K562 (cell line): ENCODE data around the gene GOLGA6D. TPM values are rescaled to one million over a fixed set of nuclear protein-coding genes. Genes with fewer than 3 reads are reported as not detected.

Experiments
- ATAC-seq: fragments of 200-7000 bp; cut with Tn5 transposase; 3 replicates; pipeline ENCODE4 v1.9.1; 2020; ENCODE audit warnings: moderate library complexity
- BruUV-seq: library from RNA; stranded (reverse); fragments of 400-500 nt; replicated peaks from 2 replicates; lab custom pipeline; 2021; lab: Mats Ljungman, UMichigan
- CTCF ChIA-PET: fragments of 300-600 bp; formaldehyde crosslinking; extraction: SDS; loops from one replicate; lab custom pipeline; 2021; ENCODE audit warnings: low intra/inter-chr PET ratio; lab: Yijun Ruan, JAX
- POLR2A ChIA-PET: fragments of 300-600, 350-650 bp; sonication (Branson Sonifier 250); formaldehyde crosslinking; extraction: SDS; loops from one replicate; lab custom pipeline; 2021; ENCODE audit warnings: antibody characterized with exemption, inconsistent platforms; lab: Yijun Ruan, JAX
- DNase-seq, 4 experiments: peaks; one replicate each; pipeline versions ENCODE4 v3.0.0 to v3.0.0-alpha.2; 2011 to 2018; ENCODE audit warnings: low spot score in 3 of 4, mixed read lengths in 3 of 4; ENCODE audit errors: extremely low read depth in 1 of 4
- FAIRE-seq: peaks from 2 replicates; lab custom pipeline; 2011; peaks lifted over from hg19 to GRCh38; lab: Jason Lieb, UNC
- H2AFZ ChIP-seq: 2 replicates; pipeline ENCODE4 v1.6.0; 2011; ENCODE audit warnings: low read depth, low read length, control low read depth, inconsistent platforms
- H3K27ac ChIP-seq: fragments of 200-600 bp; 3 replicates; pipeline ENCODE4 v1.8.0; 2011; ENCODE audit warnings: low read depth, mild to moderate bottlenecking, control low read depth, inconsistent platforms, low read length, moderate library complexity, mixed read lengths; ENCODE audit errors: extremely low read depth
- H3K27me3 ChIP-seq, 2 experiments: fragments of 300-600 bp in 1 of 2; 2 replicates in 1 of 2; 3 replicates in 1 of 2; pipeline versions ENCODE4 v1.6.0 to v1.8.0; 2011; ENCODE audit warnings: inconsistent platforms in 2 of 2, low read length in 2 of 2, mild to moderate bottlenecking in 1 of 2, mixed read lengths in 1 of 2, moderate library complexity in 1 of 2; ENCODE audit not compliant: control insufficient read depth in 2 of 2, insufficient read depth in 2 of 2
- H3K36me3 ChIP-seq: fragments of 300-600 bp; 3 replicates; pipeline ENCODE4 v1.8.0; 2011; ENCODE audit warnings: mild to moderate bottlenecking, low read length, inconsistent platforms; ENCODE audit not compliant: control insufficient read depth, insufficient read depth
- H3K4me1 ChIP-seq, 2 experiments: fragments of 200-600 bp in 1 of 2; replicated peaks in 1 of 2; 2 replicates in 1 of 2; 3 replicates in 1 of 2; pipeline versions ENCODE4 v1.5.1 to v1.8.0; 2011; ENCODE audit warnings: inconsistent platforms in 2 of 2, low read length in 2 of 2, mild to moderate bottlenecking in 1 of 2, mixed read lengths in 1 of 2, moderate library complexity in 1 of 2; ENCODE audit not compliant: control insufficient read depth in 2 of 2, insufficient read depth in 2 of 2
- H3K4me2 ChIP-seq: 2 replicates; pipeline ENCODE4 v1.6.1; 2011; ENCODE audit warnings: low read length, control low read depth, inconsistent platforms, mixed read lengths; ENCODE audit not compliant: insufficient read depth
- H3K4me3 ChIP-seq: fragments of 200-600 bp; sonication (generic), shearing (Covaris generic); 2 replicates; pipeline ENCODE4 v1.5.1; 2016; ENCODE audit warnings: control low read depth, inconsistent platforms
- H3K79me2 ChIP-seq: fragments of 200-600 bp; 3 replicates; pipeline ENCODE4 v1.8.0; 2011; ENCODE audit warnings: low read length, inconsistent platforms; ENCODE audit not compliant: control insufficient read depth, insufficient read depth
- H3K9ac ChIP-seq, 2 experiments: 2 replicates each; pipeline versions ENCODE4 v1.6.0 to v1.6.1; 2011; ENCODE audit warnings: low read depth in 2 of 2, low read length in 2 of 2, control low read depth in 1 of 2, inconsistent platforms in 1 of 2, mild to moderate bottlenecking in 1 of 2, mixed read lengths in 1 of 2; ENCODE audit not compliant: insufficient read depth in 1 of 2
- H3K9me1 ChIP-seq: one replicate; pipeline ENCODE4 v1.6.0; 2011; ENCODE audit warnings: inconsistent platforms, mild to moderate bottlenecking, low read length, moderate library complexity; ENCODE audit not compliant: control insufficient read depth, insufficient read depth
- H3K9me3 ChIP-seq: replicated peaks from 2 replicates; pipeline ENCODE4 v1.5.1; 2011; ENCODE audit warnings: low read depth, low read length, inconsistent platforms; ENCODE audit not compliant: control insufficient read depth, insufficient read depth
- H4K20me1 ChIP-seq: replicated peaks from 2 replicates; pipeline ENCODE4 v1.6.1; 2011; ENCODE audit warnings: low read length, inconsistent platforms, mixed read lengths; ENCODE audit not compliant: control insufficient read depth, insufficient read depth
- PPARD ChIP-seq: fragments of 250-450 bp; sonication (Bioruptor Pico); IDR thresholded peaks from 2 replicates; pipeline ENCODE4 v1.8.0; 2022; ENCODE audit warnings: inconsistent platforms, mild to moderate bottlenecking, moderate library complexity
- RBFOX2 ChIP-seq: fragments of 200-400 bp; formaldehyde crosslinking; IDR thresholded peaks from 2 replicates; pipeline ENCODE4 v1.6.1; 2017; ENCODE audit warnings: low read depth, mild to moderate bottlenecking, low read length, moderate library complexity
- ZNF140 ChIP-seq: fragments of 250-450 bp; sonication (Bioruptor Pico); IDR thresholded peaks from 2 replicates; pipeline ENCODE4 v1.8.0; 2021; ENCODE audit warnings: moderate library complexity, mild to moderate bottlenecking, inconsistent platforms
- WGBS: fragments of 100-300 bp; shearing (Covaris generic); methylation state at CpG from one replicate; pipeline ENCODE4 v1.1.6; 2016; ENCODE audit warnings: low coverage, mixed read lengths; ENCODE audit not compliant: insufficient coverage; ENCODE audit errors: missing lambda C conversion rate; 5-methylcytosine and 5-hydroxymethylcytosine counted together
- in situ Hi-C: fragments of 300-500 bp; cut with MboI; formaldehyde crosslinking; loops from 4 replicates; pipeline ENCODE4 v1.15.0; 2018; ENCODE audit warnings: inconsistent platforms, mixed read lengths
- intact Hi-C: fragments of 100-400 bp; cut with micrococcal nuclease; formaldehyde crosslinking; loops from 2 replicates; pipeline ENCODE4 v1.14.2; 2022
- polyA plus RNA-seq, 8 experiments: library from polyadenylated mRNA; depleted of rRNA in 4 of 8; stranded (reverse) in 5 of 8; unstranded in 3 of 8; fragments of >200 nt; fragmentation: Nextera tagmentation in 2 of 8; fragmentation: Illumina TruSeq in 1 of 8; extraction: Ambion mirVana in 2 of 8; extraction: Trizol in 1 of 8; gene quantifications; 2 replicates each; pipeline versions ENCODE4 v1.2.1 to v1.2.3, GENCODE V29; 2011 to 2014; ENCODE audit warnings: inconsistent platforms in 1 of 8, missing spikeins in 1 of 8
- total RNA-seq, 7 experiments: library from RNA; depleted of rRNA in 6 of 7; stranded (reverse); fragments of >200 nt in 6 of 7; fragmentation: Illumina TruSeq in 2 of 7; extraction: Trizol in 2 of 7; gene quantifications; 2 replicates each; pipeline versions ENCODE4 v1.2.1 to v1.2.3, GENCODE V29; 2011 to 2021; ENCODE audit warnings: low replicate concordance in 1 of 7

Gene GOLGA6D
- total and polyA plus RNA-seq, 9 of the 15 experiments (the other 6 are each of a cell fraction or from before 2014, with no cell fraction given) = not detected

DNA sequence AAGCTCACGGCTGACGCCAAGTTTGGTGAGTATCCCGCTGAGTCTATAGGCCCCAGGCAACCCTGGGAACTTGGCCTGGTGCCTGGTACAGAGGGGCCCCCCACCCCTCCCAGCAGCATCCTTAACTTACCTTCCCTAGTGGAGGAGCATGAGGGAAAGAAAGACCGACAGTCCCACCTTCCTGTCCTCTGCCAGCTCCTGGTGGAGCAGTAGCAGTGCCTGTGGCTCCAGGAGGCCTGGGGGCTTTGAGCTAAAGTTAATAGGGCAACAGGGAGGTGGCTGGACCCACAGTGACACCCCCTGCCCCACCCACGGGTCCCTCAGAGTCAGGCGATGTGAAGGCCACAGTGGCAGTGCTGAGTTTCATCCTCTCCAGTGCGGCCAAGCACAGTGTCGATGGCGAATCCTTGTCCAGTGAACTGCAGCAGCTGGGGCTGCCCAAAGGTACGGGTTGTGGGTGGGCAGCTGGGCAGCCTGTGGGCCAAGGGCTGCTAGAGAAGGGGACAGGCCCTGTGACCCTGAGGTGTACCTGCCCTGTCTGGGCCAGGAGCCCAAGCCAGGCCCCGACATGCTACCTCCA lies 56.1 kb downstream of the GOLGA6D start:
- in situ Hi-C loops = no loop called here
- ATAC-seq = no peak
- BruUV-seq = no TSS peak
- 90% methylated on average over 9 of the region's 11 CpGs for WGBS
- CTCF ChIA-PET = no interaction called here
- no peaks in the 10 kb centered on the region for H3K9me3 ChIP-seq
- no peaks in the 10 kb centered on the region; the same call in 1 of the 2 replicates for H4K20me1 ChIP-seq
- TF ChIP-seq RBFOX2 (peak; percentile 34; the same call in 1 of the 2 replicates), ZNF140 (CRISPR knock-in tag) (no peak)
- TF ChIP-seq, all 486 proteins: peak for 1
- Histone ChIP-seq H3K4me1 (peaks cover 10 to 14% of the 10 kb centered on the region in 2 experiments; a peak in 4 of 5 replicates), H3K9ac (0 out of 4 replicates have a peak overlapping the region, but pooled peaks of 1 of the 2 experiments have one; percentile 5), H3K27me3 (no peaks in the 10 kb centered on the region), H3K9me1 (no peaks in the 10 kb centered on the region), H3K36me3 (peaks cover 27% of the 10 kb centered on the region; the same call in 2 of the 3 replicates), H3K4me3 (no peak overlapping the region), H2AFZ (no peak overlapping the region), H3K4me2 (no peak overlapping the region), H3K27ac (no peak overlapping the region), H3K79me2 (peaks cover 11% of the 10 kb centered on the region)
- FAIRE-seq = no peak
- intact Hi-C loops = no loop called here
- POLR2A ChIA-PET = interaction anchor here (0.7 to 1.6 kb wide), 2 partner anchors 14 to 24 kb away, joined by 3 to 4 read pairs; no protein-coding TSS in a partner anchor
- no peak for DNase-seq

DNA sequence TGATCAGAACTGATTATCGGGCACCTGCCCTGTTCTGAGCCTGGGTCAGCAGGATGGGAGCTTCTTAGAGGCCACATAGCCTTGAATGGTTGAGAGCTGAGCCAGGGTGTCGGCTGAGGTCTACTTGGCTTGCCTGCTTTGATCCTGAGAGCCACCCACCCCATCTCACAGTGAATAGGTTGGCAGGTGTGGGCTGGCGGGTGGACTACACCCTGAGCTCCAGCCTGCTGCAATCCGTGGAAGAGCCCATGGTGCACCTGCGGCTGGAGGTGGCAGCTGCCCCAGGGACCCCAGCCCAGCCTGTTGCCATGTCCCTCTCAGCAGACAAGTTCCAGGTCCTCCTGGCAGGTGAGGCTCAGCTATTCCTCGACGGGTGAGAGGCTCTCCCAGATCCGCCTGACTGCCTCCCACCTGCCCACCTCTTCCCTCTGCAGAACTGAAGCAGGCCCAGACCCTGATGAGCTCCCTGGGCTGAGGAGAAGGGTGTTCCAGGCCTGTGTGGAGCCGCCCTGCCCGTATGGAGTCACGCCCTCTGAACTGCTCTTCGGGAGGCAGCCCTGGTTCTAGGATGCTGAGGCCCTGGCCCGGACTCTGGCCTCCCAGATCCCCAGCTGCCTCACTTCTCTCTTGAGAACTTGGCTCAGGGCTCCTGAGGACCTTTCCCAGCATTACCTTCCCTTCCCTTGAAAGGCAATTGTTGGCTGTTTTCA lies 57.1 kb downstream of the GOLGA6D start:
- CTCF ChIA-PET = no interaction called here
- intact Hi-C loops = no loop called here

More for the DNA sequence above, 57.1 kb downstream of the GOLGA6D start:
- H2AFZ ChIP-seq = no peak overlapping the region
- H3K27ac ChIP-seq = no peak overlapping the region
- no peaks in the 10 kb centered on the region; the same call in 1 of the 2 replicates for H4K20me1 ChIP-seq
- POLR2A ChIA-PET = interaction anchor here (0.7 to 1.6 kb wide), 2 partner anchors 13 to 23 kb away, joined by 3 to 4 read pairs; no protein-coding TSS in a partner anchor
- 89% methylated on average over 13 of the region's 13 CpGs for WGBS
- peaks cover 10 to 13% of the 10 kb centered on the region in 2 experiments; a peak in 4 of 5 replicates for H3K4me1 ChIP-seq
- TF ChIP-seq RBFOX2 = peak; percentile 27
- no peak for TF ChIP-seq PPARD (CRISPR knock-in tag)
- peaks cover 27% of the 10 kb centered on the region; the same call in 2 of the 3 replicates for H3K36me3 ChIP-seq
- BruUV-seq = TSS peak; percentile 21
- no peak overlapping the region for H3K4me3 ChIP-seq
- ATAC-seq (no peak), DNase-seq (no peak), FAIRE-seq (no peak)
- no peak overlapping the region for H3K4me2 ChIP-seq
- peaks cover 11% of the 10 kb centered on the region for H3K79me2 ChIP-seq
- H3K9me3 ChIP-seq = no peaks in the 10 kb centered on the region
- H3K9ac ChIP-seq = peak overlapping the region in 1 of 2 experiments; percentile 21; a peak in 1 of 4 replicates
- no peaks in the 10 kb centered on the region for H3K9me1 ChIP-seq
- in situ Hi-C loops = no loop called here
- no peaks in the 10 kb centered on the region for H3K27me3 ChIP-seq
